Suprapubic skin (tissue), 4 donors: ENCODE results near the gene ANGPTL5.

Experiments
- CTCF ChIP-seq, 2 donors: fragments of 200-600 bp in 1 of 2; fragments of 450-650 bp in 1 of 2; sonication (generic) in 1 of 2; IDR thresholded peaks; one replicate each; pipeline ENCODE4 v1.5.1; 2016 to 2019; ENCODE audit warnings: antibody characterized with exemption in 2 of 2, mild to moderate bottlenecking in 1 of 2, moderate library complexity in 1 of 2
- EP300 ChIP-seq: sonication (generic); formaldehyde crosslinking; IDR thresholded peaks from one replicate; pipeline ENCODE4 v1.6.1; 2017; ENCODE audit warnings: antibody characterized with exemption
- POLR2A ChIP-seq, 2 donors: fragments of 450-650 bp; IDR thresholded peaks; one replicate each; pipeline ENCODE4 v1.6.1; 2017; ENCODE audit warnings: antibody characterized with exemption in 2 of 2, mild to moderate bottlenecking in 2 of 2, moderate library complexity in 2 of 2
- POLR2AphosphoS5 ChIP-seq, 3 donors: sonication (generic); formaldehyde crosslinking; IDR thresholded peaks; one replicate each; pipeline ENCODE4 v1.6.1; 2017; ENCODE audit warnings: antibody characterized with exemption in 3 of 3

GRCh38 chr11:101864098-101864497 lies 52.2 kb downstream of the ANGPTL5 start:
- no peak for TF ChIP-seq EP300
- no peak for TF ChIP-seq CTCF (IDR thresholded peaks at IDR 0.05)
- TF ChIP-seq POLR2AphosphoS5 (IDR thresholded peaks at IDR 0.05): no peak
- no peak for TF ChIP-seq POLR2A (IDR thresholded peaks at IDR 0.05)
